H9 (cell line): ENCODE results near the gene CMC4. TPM values are rescaled to one million over a fixed set of nuclear protein-coding genes. Genes with fewer than 3 reads are reported as not detected.

Experiments used
- DNase-seq: peaks from one replicate; pipeline ENCODE4 v3.0.0-alpha.2; 2017
- H2AFZ ChIP-seq: one replicate; pipeline ENCODE4 v1.6.1; 2013; ENCODE audit warnings: mild to moderate bottlenecking, low read length, control low read depth, moderate library complexity
- H2AK5ac ChIP-seq: 2 replicates; pipeline ENCODE4 v1.6.1; 2013; ENCODE audit warnings: low read length, control low read depth, mixed read lengths; ENCODE audit not compliant: insufficient read length
- H2BK120ac ChIP-seq: one replicate; pipeline ENCODE4 v1.6.1; 2013; ENCODE audit warnings: low read depth, mild to moderate bottlenecking, low read length, control low read depth, inconsistent platforms; ENCODE audit not compliant: poor library complexity, severe bottlenecking
- H2BK12ac ChIP-seq: 2 replicates; pipeline ENCODE4 v1.6.1; 2013; ENCODE audit warnings: low read length, control low read depth, mixed read lengths, low read depth; ENCODE audit not compliant: insufficient read length
- H2BK15ac ChIP-seq: 2 replicates; pipeline ENCODE4 v1.6.1; 2013; ENCODE audit warnings: low read depth, low read length, control low read depth
- H2BK20ac ChIP-seq: one replicate; pipeline ENCODE4 v1.6.1; 2013; ENCODE audit warnings: low read depth, mild to moderate bottlenecking, low read length, control low read depth, inconsistent platforms; ENCODE audit not compliant: poor library complexity, severe bottlenecking
- H2BK5ac ChIP-seq: 2 replicates; pipeline ENCODE4 v1.6.1; 2013; ENCODE audit warnings: low read length, control low read depth, mixed read lengths; ENCODE audit not compliant: insufficient read length
- H3K14ac ChIP-seq: 2 replicates; pipeline ENCODE4 v1.6.1; 2013; ENCODE audit warnings: low read length, control low read depth; ENCODE audit not compliant: insufficient read depth
- H3K18ac ChIP-seq: 2 replicates; pipeline ENCODE4 v1.6.1; 2013; ENCODE audit warnings: low read depth, mild to moderate bottlenecking, mixed read lengths, low read length, control low read depth; ENCODE audit not compliant: insufficient read length
- H3K23ac ChIP-seq: 2 replicates; pipeline ENCODE4 v1.6.1; 2013; ENCODE audit warnings: low read length, control low read depth, mixed read lengths, low read depth; ENCODE audit not compliant: insufficient read length
- H3K23me2 ChIP-seq: 2 replicates; pipeline ENCODE4 v1.6.1; 2013; ENCODE audit warnings: low read depth, mild to moderate bottlenecking, mixed read lengths, low read length, control low read depth; ENCODE audit not compliant: insufficient read length, poor library complexity, severe bottlenecking
- H3K27ac ChIP-seq: 2 replicates; pipeline ENCODE4 v1.5.1; 2013; ENCODE audit warnings: low read length, control low read depth, mixed read lengths, low read depth; ENCODE audit not compliant: insufficient read length
- H3K27me3 ChIP-seq: 2 replicates; pipeline ENCODE4 v1.6.1; 2013; ENCODE audit warnings: low read length, control low read depth, inconsistent platforms; ENCODE audit not compliant: insufficient read depth
- H3K4ac ChIP-seq: 2 replicates; pipeline ENCODE4 v1.6.1; 2013; ENCODE audit warnings: low read depth, mild to moderate bottlenecking, control low read depth, inconsistent platforms, low read length, moderate library complexity
- H3K4me1 ChIP-seq: 2 replicates; pipeline ENCODE4 v1.6.1; 2013; ENCODE audit warnings: low read length, control low read depth, inconsistent platforms; ENCODE audit not compliant: insufficient read depth
- H3K4me2 ChIP-seq: 2 replicates; pipeline ENCODE4 v1.6.1; 2013; ENCODE audit warnings: low read length, control low read depth, mixed read lengths; ENCODE audit not compliant: insufficient read length, insufficient read depth
- H3K56ac ChIP-seq: 2 replicates; pipeline ENCODE4 v1.6.1; 2013; ENCODE audit warnings: low read depth, mild to moderate bottlenecking, mixed read lengths, low read length, control low read depth; ENCODE audit not compliant: insufficient read length
- H3K79me1 ChIP-seq: 2 replicates; pipeline ENCODE4 v1.6.1; 2013; ENCODE audit warnings: low read depth, mild to moderate bottlenecking, moderate library complexity, low read length, control low read depth, inconsistent platforms; ENCODE audit not compliant: insufficient read depth, poor library complexity, severe bottlenecking
- H3K79me2 ChIP-seq: 2 replicates; pipeline ENCODE4 v1.6.1; 2013; ENCODE audit warnings: low read length, control low read depth, inconsistent platforms; ENCODE audit not compliant: insufficient read depth
- H3K9ac ChIP-seq: 2 replicates; pipeline ENCODE4 v1.6.1; 2013; ENCODE audit warnings: low read length, control low read depth, mixed read lengths; ENCODE audit not compliant: insufficient read length; ENCODE audit errors: extremely low read depth
- H3K9me3 ChIP-seq: one replicate; pipeline ENCODE4 v1.6.1; 2013; ENCODE audit warnings: low read depth, low read length, inconsistent platforms; ENCODE audit not compliant: control insufficient read depth
- H3T11ph ChIP-seq: one replicate; pipeline ENCODE4 v1.6.1; 2013; ENCODE audit warnings: mild to moderate bottlenecking, low read length, control low read depth, inconsistent platforms
- H4K20me1 ChIP-seq: one replicate; pipeline ENCODE4 v1.6.1; 2013; ENCODE audit not compliant: control insufficient read depth, insufficient read length, insufficient read depth
- H4K5ac ChIP-seq: 2 replicates; pipeline ENCODE4 v1.6.1; 2013; ENCODE audit warnings: low read depth, mild to moderate bottlenecking, mixed read lengths, low read length, control low read depth; ENCODE audit not compliant: insufficient read length
- H4K8ac ChIP-seq: replicated peaks from 2 replicates; pipeline ENCODE4 v1.6.1; 2013; ENCODE audit warnings: low read length, control low read depth, mixed read lengths, low read depth; ENCODE audit not compliant: insufficient read length
- H4K91ac ChIP-seq: 2 replicates; pipeline ENCODE4 v1.6.1; 2013; ENCODE audit warnings: low read depth, mild to moderate bottlenecking, moderate library complexity, mixed read lengths, low read length, control low read depth; ENCODE audit not compliant: insufficient read length
- H3K27ac Mint-ChIP-seq, 3 experiments: 2 replicates in 2 of 3; 3 replicates in 1 of 3; pipeline ENCODE4 v1.8.0; 2020 to 2021; ENCODE audit warnings: mixed read lengths in 3 of 3, mild to moderate bottlenecking in 1 of 3, moderate library complexity in 1 of 3
- H3K27me3 Mint-ChIP-seq: 2 replicates; pipeline ENCODE4 v1.8.0; 2021; ENCODE audit warnings: low read depth, mild to moderate bottlenecking, moderate library complexity, mixed read lengths
- H3K36me3 Mint-ChIP-seq, 3 experiments: 2 replicates in 2 of 3; 3 replicates in 1 of 3; pipeline ENCODE4 v1.8.0; 2020 to 2021; ENCODE audit warnings: low read depth in 3 of 3, mixed read lengths in 3 of 3; ENCODE audit not compliant: insufficient read depth in 1 of 3
- H3K4me1 Mint-ChIP-seq, 2 experiments: 2 replicates each; pipeline ENCODE4 v1.8.0; 2020; ENCODE audit warnings: mixed read lengths in 2 of 2
- H3K4me3 Mint-ChIP-seq, 2 experiments: 2 replicates in 1 of 2; 3 replicates in 1 of 2; pipeline ENCODE4 v1.8.0; 2020 to 2021; ENCODE audit warnings: mild to moderate bottlenecking in 2 of 2, mixed read lengths in 2 of 2, moderate library complexity in 1 of 2
- H3K9me3 Mint-ChIP-seq, 2 experiments: 2 replicates in 1 of 2; 3 replicates in 1 of 2; pipeline ENCODE4 v1.8.0; 2020; ENCODE audit warnings: mild to moderate bottlenecking in 2 of 2, mixed read lengths in 2 of 2, moderate library complexity in 1 of 2
- CTCF ChIP-seq: fragments of 200-600 bp; sonication (generic); conservative IDR thresholded peaks from 3 replicates; pipeline ENCODE4 v1.8.0; 2021; ENCODE audit warnings: antibody characterized with exemption, mild to moderate bottlenecking
- WGBS: extraction: QIAGEN DNeasy Blood & Tissue Kit; methylation state at CpG from one replicate; pipeline ENCODE4 v1.1.7; 2013; ENCODE audit warnings: missing lambda C conversion rate, low lambda C conversion rate, mixed read lengths; ENCODE audit not compliant: insufficient read length; ENCODE audit errors: extremely low coverage; 5-methylcytosine and 5-hydroxymethylcytosine counted together
- total RNA-seq: library from RNA; stranded (reverse); gene quantifications from 2 replicates; pipeline ENCODE4 v1.2.1, GENCODE V29; 2021

The CMC4 gene
- total RNA-seq, 1 experiment from 2014 or later, result 6.2 TPM

DNA sequence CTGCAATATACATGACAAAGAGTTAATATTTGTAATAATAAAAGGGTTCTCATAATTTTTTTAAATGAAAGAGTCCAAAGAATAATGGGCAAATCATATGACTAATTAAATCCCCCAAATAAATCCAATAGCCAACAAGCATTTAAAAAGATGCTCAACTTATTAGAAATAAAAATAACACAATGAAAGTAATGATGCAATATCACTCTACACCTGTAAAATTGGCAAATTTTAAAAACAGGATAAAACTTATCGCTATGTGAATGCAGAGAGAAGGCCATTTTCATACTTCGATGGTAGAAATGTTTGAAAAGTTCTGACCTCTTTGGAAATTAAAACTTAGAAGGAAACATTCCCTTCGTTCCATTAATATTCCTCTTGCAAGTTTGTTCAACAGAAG is 50.3 kb downstream of the CMC4 start:
- Histone ChIP-seq H3K9me3 (peaks cover 29% of the 10 kb centered on the region), H2BK12ac (no peak overlapping the region), H3K23me2 (no peaks in the 10 kb centered on the region), H4K20me1 (no peaks in the 10 kb centered on the region), H3K56ac (no peak overlapping the region), H4K8ac (no peak overlapping the region), H3K27ac (no peak overlapping the region), H3K14ac (no peak overlapping the region), H3K4me1 (no peaks in the 10 kb centered on the region), H3K23ac (no peak overlapping the region), H3K27me3 (no peaks in the 10 kb centered on the region), H2BK15ac (no peak overlapping the region), H2AFZ (no peak overlapping the region), H2BK20ac (no peak overlapping the region), H3K18ac (no peak overlapping the region), H3T11ph (no peak overlapping the region), H2BK120ac (no peak overlapping the region), H3K79me1 (no peaks in the 10 kb centered on the region), H4K5ac (no peak overlapping the region), H3K4me2 (no peak overlapping the region), H4K91ac (no peak overlapping the region), H3K79me2 (no peaks in the 10 kb centered on the region), H3K4ac (no peak overlapping the region), H2AK5ac (no peak overlapping the region), H2BK5ac (no peak overlapping the region), H3K9ac (no peak overlapping the region)
- no peak for DNase-seq
- Mint-ChIP-seq H3K27ac (no peak overlapping the region), H3K27me3 (no peaks in the 10 kb centered on the region), H3K36me3 (peaks cover 0 to 7% (median 3%) of the 10 kb centered on the region in 3 experiments; a peak in 2 of 7 replicates), H3K4me3 (no peak overlapping the region), H3K9me3 (peaks cover 43 to 50% of the 10 kb centered on the region in 2 experiments), H3K4me1 (peaks cover 3 to 4% of the 10 kb centered on the region in 2 experiments)
- WGBS, result no CpG with 5 or more reads among the region's 3 CpGs
- TF ChIP-seq CTCF, result no peak

Other genes starting within 250 kb of the CMC4 start
- gene SMIM9, start 236.5 kb downstream of the CMC4 start, total RNA-seq, result not detected in 2 replicates
- gene F8A1, start 184.8 kb downstream of the CMC4 start, total RNA-seq, result 18.8 and 20.6 TPM in 2 replicates
- gene F8, start 48.4 kb downstream of the CMC4 start, total RNA-seq, result 3.1 and 3.4 TPM in 2 replicates
- gene FUNDC2, start 44.3 kb downstream of the CMC4 start, total RNA-seq, result 57.9 and 62.1 TPM in 2 replicates
- 14.3 and 21.4 TPM in 2 replicates for gene MTCP1, start within 50 bp of the CMC4 start, total RNA-seq
- gene BRCC3, start 372 bp upstream of the CMC4 start, total RNA-seq, result 27.3 and 29.1 TPM in 2 replicates
- gene VBP1, start 145.3 kb upstream of the CMC4 start, total RNA-seq, result 83.5 and 83.9 TPM in 2 replicates
- gene RAB39B, start 193.4 kb upstream of the CMC4 start, total RNA-seq, result 6.8 and 7.2 TPM in 2 replicates